Measurements from ENCODE around the gene TENM4.

DNA sequence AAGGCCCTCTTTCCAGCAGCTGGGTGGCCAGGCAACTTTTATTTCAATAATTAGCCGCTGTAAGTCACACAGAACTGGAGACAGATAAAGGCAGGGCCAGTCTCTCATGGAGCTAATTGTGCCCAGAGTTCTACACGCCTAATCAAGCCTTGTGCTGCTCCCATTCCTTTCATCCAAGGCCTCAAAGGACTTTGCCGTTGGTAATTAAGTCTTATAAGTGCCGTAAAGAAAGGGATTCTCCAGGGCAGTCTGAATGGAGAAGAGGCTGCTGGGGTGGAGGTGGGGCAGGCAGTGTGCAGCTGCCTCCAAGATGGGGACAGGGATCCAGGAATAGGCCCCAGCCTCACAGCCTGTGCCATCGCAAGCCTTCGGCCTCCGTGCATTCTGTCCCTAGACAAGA, 357.9 kb downstream of the TENM4 start:
- no peak for TF ChIP-seq CTCF (IDR thresholded peaks at IDR 0.05; ENCODE audit: low read depth, low read length, missing input control)
- TF ChIP-seq TAF1 (conservative IDR thresholded peaks at IDR 0.05) = no peak
- TF ChIP-seq JUND (IDR thresholded peaks at IDR 0.05) = no peak
